DND-41 (cell line): ENCODE results near the gene KLF13.
A peak's percentile ranks its signal among the peaks of the same experiment; 100 is the strongest.

Experiments used
- ATAC-seq: fragments of 200-7000 bp; cut with Tn5 transposase; 3 replicates; pipeline ENCODE4 v1.9.1; 2021; ENCODE audit warnings: low read depth; ENCODE audit not compliant: insufficient read depth
- DNase-seq: peaks from one replicate; pipeline ENCODE4 v3.0.0-alpha.2; 2020
- H2AFZ ChIP-seq: 2 replicates; pipeline ENCODE4 v1.6.0; 2012; ENCODE audit warnings: low read depth, low read length
- H3K27ac ChIP-seq: 2 replicates; pipeline ENCODE4 v1.5.1; 2012; ENCODE audit warnings: low read length, inconsistent platforms
- H3K27me3 ChIP-seq: fragments of 200-600 bp; sonication (generic); 2 replicates; pipeline ENCODE4 v1.6.0; 2012; ENCODE audit warnings: low read length, mild to moderate bottlenecking, inconsistent platforms; ENCODE audit not compliant: insufficient read depth, poor library complexity
- H3K36me3 ChIP-seq: 2 replicates; pipeline ENCODE4 v1.5.1; 2012; ENCODE audit warnings: low read length, inconsistent platforms; ENCODE audit not compliant: insufficient read depth
- H3K4me1 ChIP-seq: 2 replicates; pipeline ENCODE4 v1.5.1; 2012; ENCODE audit warnings: mild to moderate bottlenecking, low read length; ENCODE audit not compliant: insufficient read depth
- H3K4me2 ChIP-seq: 2 replicates; pipeline ENCODE4 v1.6.0; 2012; ENCODE audit warnings: mild to moderate bottlenecking, moderate library complexity, low read length, inconsistent platforms; ENCODE audit not compliant: insufficient read depth
- H3K4me3 ChIP-seq, 2 experiments: fragments of 200-600 bp in 1 of 2; shearing (Covaris generic) in 1 of 2; 2 replicates each; pipeline ENCODE4 v1.5.1; 2012 to 2016; ENCODE audit warnings: inconsistent platforms in 2 of 2, low read length in 2 of 2, mild to moderate bottlenecking in 2 of 2, low read depth in 1 of 2, moderate library complexity in 1 of 2
- H3K79me2 ChIP-seq: 2 replicates; pipeline ENCODE4 v1.6.0; 2012; ENCODE audit warnings: low read length, inconsistent platforms; ENCODE audit not compliant: insufficient read depth
- H3K9ac ChIP-seq: 2 replicates; pipeline ENCODE4 v1.6.0; 2012; ENCODE audit warnings: low read depth, mild to moderate bottlenecking, inconsistent platforms, low read length, moderate library complexity
- H3K9me3 ChIP-seq: 2 replicates; pipeline ENCODE4 v1.5.1; 2012; ENCODE audit warnings: low read length, moderate library complexity, mild to moderate bottlenecking, inconsistent platforms; ENCODE audit not compliant: insufficient read depth, severe bottlenecking
- H4K20me1 ChIP-seq: 2 replicates; pipeline ENCODE4 v1.6.0; 2012; ENCODE audit warnings: low read length; ENCODE audit not compliant: insufficient read depth
- CTCF ChIP-seq: IDR thresholded peaks from 2 replicates; pipeline ENCODE4 v1.5.1; 2012; ENCODE audit warnings: borderline replicate concordance, low read length, moderate library complexity, mild to moderate bottlenecking; ENCODE audit not compliant: poor library complexity, severe bottlenecking; ENCODE audit errors: extremely low read depth
- EZH2 ChIP-seq: IDR thresholded peaks from 3 replicates; pipeline ENCODE4 v1.6.1; 2012; ENCODE audit warnings: borderline replicate concordance, low read depth, mild to moderate bottlenecking, moderate library complexity, low read length, inconsistent platforms; ENCODE audit not compliant: severe bottlenecking

The KLF13 gene

GRCh38 chr15:31330836-31331235 lies 4.2 kb downstream of the KLF13 start:
- H3K27ac ChIP-seq: peak overlapping the region; percentile 12; the same call in 1 of the 2 replicates
- H4K20me1 ChIP-seq: peaks cover 74% of the 10 kb centered on the region

GRCh38 chr15:31331389-31331788 lies 4.8 kb downstream of the KLF13 start:
- DNase-seq (no peak), ATAC-seq (no peak)
- TF ChIP-seq CTCF: no peak
- TF ChIP-seq EZH2: no peak
- Histone ChIP-seq H3K27ac (peak overlapping the region; percentile 44), H3K79me2 (peaks cover 92% of the 10 kb centered on the region), H3K27me3 (no peaks in the 10 kb centered on the region), H3K4me3 (peak overlapping the region in 1 of 2 experiments; percentile 24; a peak in 2 of 4 replicates), H3K4me2 (peak overlapping the region; percentile 46; the same call in 1 of the 2 replicates), H2AFZ (no peak overlapping the region), H3K4me1 (peaks cover 58% of the 10 kb centered on the region), H3K9me3 (no peaks in the 10 kb centered on the region), H3K36me3 (peaks cover 50% of the 10 kb centered on the region), H3K9ac (peak overlapping the region; percentile 12; the same call in 1 of the 2 replicates), H4K20me1 (peaks cover 80% of the 10 kb centered on the region)

More at GRCh38 chr15:31330836-31331235, 4.2 kb downstream of the KLF13 start:
- 0 out of 2 replicates have a peak overlapping the region, but pooled peaks have one; percentile 12 for H3K9ac ChIP-seq
- H3K4me2 ChIP-seq: peak overlapping the region; percentile 81; the same call in 1 of the 2 replicates
- H3K79me2 ChIP-seq: peaks cover 86% of the 10 kb centered on the region
- DNase-seq (no peak), ATAC-seq (no peak)
- H3K4me3 ChIP-seq: 0 out of 4 replicates have a peak overlapping the region, but pooled peaks of 1 of the 2 experiments have one; percentile 24
- H3K36me3 ChIP-seq: peaks cover 44% of the 10 kb centered on the region
- H2AFZ ChIP-seq: no peak overlapping the region
- no peaks in the 10 kb centered on the region for H3K27me3 ChIP-seq
- TF ChIP-seq EZH2 (no peak), CTCF (no peak)
- no peaks in the 10 kb centered on the region for H3K9me3 ChIP-seq
- H3K4me1 ChIP-seq: peaks cover 55% of the 10 kb centered on the region

GRCh38 chr15:31332020-31332680 lies 5.5 kb downstream of the KLF13 start:
- Histone ChIP-seq H3K27ac (peak overlapping the region; percentile 54; the same call in 1 of the 2 replicates), H3K27me3 (no peaks in the 10 kb centered on the region), H2AFZ (no peak overlapping the region), H3K36me3 (peaks cover 52% of the 10 kb centered on the region), H3K79me2 (peaks cover 97% of the 10 kb centered on the region), H3K4me2 (peak overlapping the region; percentile 46; the same call in 1 of the 2 replicates), H3K4me1 (peaks cover 59% of the 10 kb centered on the region), H4K20me1 (peaks cover 87% of the 10 kb centered on the region), H3K9me3 (no peaks in the 10 kb centered on the region), H3K9ac (no peak overlapping the region), H3K4me3 (peak overlapping the region in 1 of 2 experiments; percentile 24; a peak in 1 of 4 replicates)
- ATAC-seq (no peak), DNase-seq (no peak)
- no peak for TF ChIP-seq CTCF
- TF ChIP-seq EZH2: no peak
